GM18526 (cell line): ENCODE measurements around the gene RHBDD2.

Source experiments
- POLR2A ChIP-seq: IDR thresholded peaks from 3 replicates; pipeline ENCODE4 v1.6.1; 2011; ENCODE audit not compliant: insufficient read length; ENCODE audit errors: extremely low read depth

The RHBDD2 gene

GRCh38 chr7:75866489-75867389, 12.1 kb upstream of the RHBDD2 start:
- no peak for TF ChIP-seq POLR2A

GRCh38 chr7:75867390-75867717, 11.5 kb upstream of the RHBDD2 start:
- no peak for TF ChIP-seq POLR2A

- TF ChIP-seq POLR2A: no peak
These were observed 10.7 kb upstream of the RHBDD2 start for GRCh38 chr7:75868153-75868552.

- no peak for TF ChIP-seq POLR2A
These were observed 9.0 kb upstream of the RHBDD2 start for GRCh38 chr7:75869776-75870379.

GRCh38 chr7:75870557-75871161, 8.2 kb upstream of the RHBDD2 start:
- no peak for TF ChIP-seq POLR2A

GRCh38 chr7:75872073-75872782, 6.6 kb upstream of the RHBDD2 start:
- no peak for TF ChIP-seq POLR2A

- TF ChIP-seq POLR2A: no peak
These were observed 3.4 kb upstream of the RHBDD2 start for GRCh38 chr7:75875113-75876080.

GRCh38 chr7:75876126-75876881, 2.5 kb upstream of the RHBDD2 start:
- TF ChIP-seq POLR2A: no peak

GRCh38 chr7:75878312-75878768, 494 bp upstream of the RHBDD2 start:
- no peak for TF ChIP-seq POLR2A

GRCh38 chr7:75879771-75880184, 944 bp downstream of the RHBDD2 start:
- no peak for TF ChIP-seq POLR2A

- TF ChIP-seq POLR2A: no peak
These were observed 1.4 kb downstream of the RHBDD2 start for GRCh38 chr7:75880242-75880641.

- no peak for TF ChIP-seq POLR2A
These were observed 2.7 kb downstream of the RHBDD2 start for GRCh38 chr7:75881436-75882095.

- TF ChIP-seq POLR2A: no peak
These were observed 5.6 kb downstream of the RHBDD2 start for GRCh38 chr7:75884476-75884875.
